Caki2 (cell line): Measurements from ENCODE around the gene LHPP. TPM values are rescaled to one million over a fixed set of nuclear protein-coding genes. Genes with fewer than 3 reads are reported as not detected.
"Not testable (repeated sequence)": the region's sequence is repeated elsewhere in the genome, so short reads cannot be mapped to it uniquely, and the experiment has no call there.

Experiments
- DNase-seq: peaks from one replicate; pipeline ENCODE4 v3.0.0-alpha.2; 2015; ENCODE audit warnings: low read depth
- in situ Hi-C: cut with HindIII; loops from 2 replicates; pipeline ENCODE4 v1.10.0; 2016; ENCODE audit warnings: low sequenced_read_pairs, low pct_unique_long_range_greater_than_20kb, mixed read lengths
- total RNA-seq: library from RNA; depleted of rRNA; stranded (reverse); fragments of >200 nt; shearing (Covaris generic); gene quantifications from 2 replicates; pipeline ENCODE4 v1.2.3, GENCODE V29; 2014; ENCODE audit warnings: low replicate concordance

The LHPP gene
- total RNA-seq, 1 experiment from 2014 or later, result 33.0 TPM

DNA sequence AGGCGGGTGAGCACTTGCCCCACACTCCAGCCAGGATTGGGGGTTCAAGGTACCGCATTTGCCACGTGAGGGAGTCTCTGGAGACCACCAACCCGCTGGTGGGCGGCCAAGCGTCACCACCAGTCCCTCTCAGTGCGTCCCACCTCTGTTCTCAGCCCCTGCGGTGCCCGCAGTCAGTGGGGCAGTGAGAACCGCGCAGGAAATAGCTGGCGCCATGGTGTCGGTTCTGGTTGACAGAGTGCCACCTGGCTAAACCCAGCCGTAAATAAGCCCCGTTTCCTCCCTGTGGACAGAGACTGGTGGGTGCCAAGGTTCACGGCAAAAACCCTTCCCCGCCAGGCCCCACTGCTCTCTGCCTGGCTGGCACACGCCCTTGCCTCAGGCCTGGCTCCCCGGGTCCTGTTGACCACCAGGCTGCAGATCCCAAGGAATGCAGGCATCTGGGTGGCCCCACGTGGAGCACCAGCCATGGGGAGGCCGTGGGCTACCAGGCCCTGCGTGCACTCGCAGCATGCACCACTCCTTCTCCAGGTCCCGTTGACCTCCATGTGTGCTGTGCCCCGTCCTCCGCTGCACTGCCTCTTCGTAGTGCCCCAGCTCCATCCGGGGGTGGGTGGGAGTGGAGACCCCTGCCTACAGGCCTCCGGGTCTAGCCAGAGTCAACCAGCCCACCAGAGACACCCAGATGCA lies 140.0 kb downstream of the LHPP start:
- in situ Hi-C loops, result no loop called here
- no peak for DNase-seq

DNA sequence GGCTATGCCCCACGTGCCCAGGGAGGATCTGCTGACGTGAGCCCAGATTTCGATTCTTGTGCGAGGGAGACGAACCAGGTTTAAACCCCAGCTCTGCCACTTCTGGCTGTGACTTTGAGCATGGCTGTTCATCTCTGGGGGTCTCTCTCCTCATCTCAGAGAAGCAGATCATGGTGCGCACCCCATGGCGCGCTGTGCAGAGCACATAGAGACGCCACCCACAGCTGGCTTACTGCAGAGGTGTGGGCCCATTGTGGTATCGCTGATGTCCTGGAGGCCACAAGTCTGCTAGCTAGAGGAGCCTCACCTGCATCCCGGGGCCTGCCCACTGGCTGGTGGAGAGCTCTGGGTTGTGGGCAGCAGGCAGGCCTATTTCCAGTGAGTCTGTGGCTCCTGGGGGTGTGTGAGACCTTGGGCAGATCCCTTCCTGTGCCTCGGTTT lies 140.5 kb downstream of the LHPP start:
- DNase-seq, result no peak
- in situ Hi-C loops, result no loop called here

DNA sequence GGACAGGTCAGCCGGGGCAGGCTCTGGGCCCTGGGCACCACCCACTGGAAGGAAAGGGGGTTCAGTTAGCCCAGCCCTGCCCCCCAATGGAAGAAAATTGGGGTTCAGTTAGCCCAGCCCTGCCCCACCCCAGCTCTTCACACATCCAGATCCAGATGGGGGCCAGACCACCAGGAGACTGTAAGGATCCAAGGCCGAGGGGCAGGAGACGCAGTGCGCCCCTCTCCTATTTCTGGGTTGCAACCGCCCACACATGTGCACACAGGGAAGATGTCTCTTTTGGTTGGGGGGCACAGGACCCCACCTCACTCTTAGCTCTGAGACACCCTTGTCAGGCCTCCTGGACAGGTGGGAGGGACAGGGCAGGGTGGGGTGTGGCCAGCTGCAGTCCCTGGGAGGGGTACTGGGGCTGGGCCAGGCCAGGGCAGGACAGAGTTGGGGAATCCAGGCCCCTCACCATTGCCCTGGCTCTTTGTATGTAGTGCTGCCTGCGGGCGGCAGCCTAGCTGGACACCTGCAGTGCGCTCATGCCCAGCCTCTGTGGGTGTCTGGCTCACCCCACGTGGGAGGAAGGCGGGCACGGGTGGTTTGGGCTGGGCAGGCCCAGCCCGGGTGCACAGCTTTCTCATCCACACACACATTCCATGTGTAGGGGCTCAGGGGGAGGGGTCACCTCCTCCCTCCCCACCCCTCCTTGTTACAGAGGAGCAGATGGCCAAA lies 141.2 kb downstream of the LHPP start:
- in situ Hi-C loops, result no loop called here
- DNase-seq, result no peak

DNA sequence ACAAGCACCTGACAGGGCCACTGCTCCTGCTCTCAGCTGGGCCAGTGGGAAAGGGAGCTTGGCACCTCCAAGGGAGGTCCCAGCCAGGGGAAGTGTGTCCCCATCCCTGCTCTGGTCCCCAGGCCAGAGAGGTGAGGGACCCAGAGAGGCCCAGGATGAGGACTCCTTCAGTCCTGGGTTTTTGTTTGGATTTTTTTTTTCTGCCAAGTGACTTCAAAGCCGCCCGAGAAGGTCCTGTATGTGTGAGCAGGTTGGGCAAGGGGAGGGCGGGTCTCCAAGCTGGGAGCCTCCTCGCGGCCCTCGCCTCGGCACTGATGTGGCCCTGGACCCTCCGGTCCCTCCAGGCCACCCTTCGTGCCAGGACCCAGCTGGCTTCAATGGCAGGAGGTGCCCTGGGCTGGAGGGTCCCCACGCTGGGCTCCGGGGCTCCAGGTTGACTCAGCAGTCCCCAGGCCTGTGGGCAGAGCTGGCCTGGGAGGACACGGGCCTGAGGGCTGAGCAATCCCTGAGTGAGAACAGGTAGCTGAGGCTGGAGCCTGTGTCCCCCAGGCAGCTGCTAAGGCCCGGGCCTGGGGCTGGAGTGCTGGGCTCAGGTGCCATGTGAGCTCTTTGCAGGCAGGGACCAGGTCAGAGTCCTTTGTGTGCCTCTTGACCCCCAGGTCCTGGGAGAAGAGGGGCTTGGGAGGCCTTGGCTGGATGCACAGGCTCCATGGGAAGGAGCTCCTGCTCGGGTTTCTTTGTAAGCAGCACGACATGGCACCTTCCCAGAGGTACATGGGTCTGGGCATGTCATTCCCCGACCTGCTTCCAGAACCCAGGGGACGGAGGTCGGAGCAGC lies 142.0 kb downstream of the LHPP start:
- DNase-seq, result no peak
- in situ Hi-C loops, result no loop called here

DNA sequence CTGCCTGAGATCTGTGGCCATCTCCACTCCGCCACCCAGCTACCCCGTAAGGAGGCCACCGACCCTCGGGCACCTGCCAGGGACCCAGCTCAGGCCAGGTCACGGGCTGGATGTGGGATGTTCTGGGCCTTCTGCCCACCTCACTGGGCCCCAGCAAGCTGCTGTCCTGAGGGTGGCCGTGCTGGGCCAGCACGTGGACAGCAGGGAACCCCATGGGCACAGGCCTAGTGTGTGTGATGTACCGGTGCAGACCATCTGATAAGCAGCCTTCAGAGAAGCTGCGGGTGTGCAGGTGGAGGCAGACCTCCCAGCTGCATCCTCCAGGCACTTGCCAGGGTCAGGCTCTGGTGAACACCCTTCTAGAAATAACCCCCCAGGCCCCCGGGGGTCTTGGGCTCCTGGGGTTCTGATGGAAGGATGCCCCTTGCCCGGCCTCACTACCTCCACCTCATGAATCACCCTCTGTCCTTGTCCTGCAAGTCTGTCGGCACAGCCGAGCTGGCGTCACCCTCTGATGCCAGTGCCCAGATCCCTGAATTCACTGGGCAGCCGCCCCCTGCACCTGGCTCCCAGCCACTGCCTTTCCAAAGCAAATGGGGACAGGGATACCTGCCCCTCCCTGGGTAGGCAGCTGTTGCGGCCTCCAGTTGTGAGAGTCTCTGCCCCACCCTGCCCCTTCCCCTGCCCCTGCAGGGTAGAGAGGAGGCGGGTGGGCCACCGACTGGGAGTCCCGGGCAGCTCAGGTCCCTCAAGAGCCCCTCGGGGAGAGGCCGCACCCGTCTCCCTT lies 142.8 kb downstream of the LHPP start:
- no peak for DNase-seq
- in situ Hi-C loops, result no loop called here

DNA sequence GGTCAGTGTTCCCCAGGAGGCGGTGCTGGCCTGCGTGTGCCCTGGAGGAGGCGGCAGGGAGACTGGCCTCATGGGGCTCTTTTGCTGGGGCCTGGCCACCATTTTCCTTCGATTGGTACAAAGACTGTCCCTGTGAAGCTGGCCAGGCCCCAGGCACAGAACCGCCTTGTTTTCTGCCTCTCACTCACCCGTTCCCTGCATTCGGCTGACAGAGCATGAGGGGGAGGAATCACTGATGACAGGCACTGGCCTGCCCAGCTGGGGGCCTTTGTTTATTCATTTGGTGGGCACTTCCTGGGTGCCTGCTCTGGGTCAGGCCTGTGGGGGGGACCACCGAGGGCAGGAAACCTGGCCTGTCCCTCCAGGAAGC lies 143.4 kb downstream of the LHPP start:
- DNase-seq, result no peak
- in situ Hi-C loops, result no loop called here

DNA sequence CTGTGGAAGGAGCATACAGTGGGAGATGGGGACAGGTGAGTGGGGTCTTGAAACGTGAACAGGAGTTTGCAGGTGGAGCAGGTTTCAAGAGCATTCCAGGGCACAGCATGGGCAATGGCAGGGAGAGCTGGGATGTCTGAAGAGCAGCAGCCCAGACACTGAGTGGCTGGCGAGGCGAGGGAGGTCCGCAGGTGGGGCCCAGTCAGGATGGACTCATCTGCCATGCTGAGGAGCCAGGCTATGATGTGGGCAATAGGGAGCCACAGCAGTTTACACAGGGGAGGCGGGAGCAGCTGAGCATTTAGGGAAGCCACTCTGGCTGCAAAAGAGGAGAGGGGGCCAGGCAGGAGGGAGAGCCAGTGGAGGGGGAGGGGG lies 143.8 kb downstream of the LHPP start:
- in situ Hi-C loops, result no loop called here

DNA sequence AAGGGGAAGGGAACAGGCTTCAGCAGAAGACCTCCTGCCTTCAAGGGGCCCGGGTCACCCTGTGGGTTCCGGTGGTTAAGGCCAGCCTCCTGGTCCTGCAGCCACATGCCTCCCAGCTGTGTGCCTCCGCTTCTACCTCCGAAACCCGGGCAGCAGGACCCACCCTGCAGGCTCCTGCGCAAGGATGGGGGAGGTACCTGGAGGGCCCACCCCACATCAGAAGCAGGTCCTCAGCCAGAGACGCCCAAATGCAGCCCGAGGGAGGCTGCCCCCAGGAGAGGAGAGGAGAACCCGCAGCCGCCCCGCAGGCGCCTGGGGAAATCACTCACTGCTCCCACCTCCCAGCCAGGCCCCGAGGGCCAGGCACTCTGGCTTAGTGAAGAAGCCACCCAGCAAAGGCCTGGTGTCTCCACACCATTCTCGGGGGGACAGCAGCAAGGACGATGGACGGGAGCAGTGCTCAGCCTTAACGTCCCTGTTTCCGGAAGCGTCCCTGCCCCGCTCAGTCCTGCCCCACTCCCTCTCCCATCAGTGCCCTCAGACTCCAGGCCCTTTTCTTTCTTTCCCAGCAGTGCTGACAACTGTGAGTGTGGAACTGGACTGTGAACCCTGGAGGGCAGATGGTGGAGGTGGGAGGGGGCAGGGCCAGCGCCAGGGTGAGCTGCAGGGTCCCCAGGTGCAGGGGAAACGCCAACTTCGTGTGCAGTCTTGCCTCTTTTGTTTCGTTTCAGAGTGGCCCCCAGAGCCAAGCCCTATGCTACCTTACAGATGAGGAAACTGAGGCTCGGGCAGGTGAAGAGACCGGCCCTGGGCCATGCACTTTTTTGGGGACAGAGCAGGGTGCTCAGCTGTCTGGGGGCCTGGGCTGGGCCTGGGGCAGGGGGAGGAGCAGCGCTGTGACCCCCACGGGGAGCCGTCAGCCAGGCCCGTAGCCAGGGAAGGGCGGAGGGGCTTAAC lies 144.5 kb downstream of the LHPP start:
- in situ Hi-C loops, result no loop called here
- no peak for DNase-seq

More for the DNA sequence above, 143.8 kb downstream of the LHPP start:
- no peak for DNase-seq

DNA sequence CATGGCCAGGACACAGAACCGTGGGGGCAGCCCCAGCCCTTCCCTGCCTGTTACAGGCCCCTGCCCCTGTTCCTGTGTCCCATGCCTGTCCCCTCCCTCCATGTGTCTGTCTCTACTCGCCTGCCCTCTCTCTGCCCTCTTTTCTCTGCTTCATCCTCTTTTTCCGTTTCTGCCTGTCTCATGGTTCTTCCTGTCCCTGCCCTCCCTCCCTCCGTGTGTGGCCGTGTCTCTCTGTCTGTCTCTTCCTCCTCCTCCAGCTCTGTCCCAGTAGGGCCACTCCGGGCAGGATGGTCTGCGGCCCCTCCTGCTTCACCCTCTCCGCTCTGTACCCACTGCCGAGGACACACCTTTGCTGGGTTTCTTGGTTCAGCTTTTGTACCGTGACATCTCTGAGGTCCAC lies 145.2 kb downstream of the LHPP start:
- in situ Hi-C loops, result no loop called here
- no peak for DNase-seq

DNA sequence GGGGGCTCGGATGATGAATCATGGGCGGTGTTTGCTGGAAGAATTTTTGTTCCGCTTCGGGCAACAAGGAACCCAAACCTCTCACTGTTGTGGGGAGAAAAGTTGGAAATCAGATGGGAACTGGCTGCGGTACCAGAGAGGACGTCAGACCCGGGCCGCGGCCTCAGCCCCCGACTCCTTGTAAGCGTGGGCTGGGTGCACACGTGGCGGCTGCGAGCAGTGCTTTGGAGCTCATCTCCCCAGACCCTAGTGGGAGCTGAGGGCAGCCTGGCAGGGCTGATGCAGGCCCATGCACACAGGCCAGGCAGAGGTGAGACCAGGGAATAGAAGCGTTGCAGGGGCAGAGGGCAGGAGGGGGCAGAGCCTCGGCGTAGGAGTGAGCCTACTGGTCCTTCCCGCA lies 146.1 kb downstream of the LHPP start:
- in situ Hi-C loops, result no loop called here
- no peak for DNase-seq

DNA sequence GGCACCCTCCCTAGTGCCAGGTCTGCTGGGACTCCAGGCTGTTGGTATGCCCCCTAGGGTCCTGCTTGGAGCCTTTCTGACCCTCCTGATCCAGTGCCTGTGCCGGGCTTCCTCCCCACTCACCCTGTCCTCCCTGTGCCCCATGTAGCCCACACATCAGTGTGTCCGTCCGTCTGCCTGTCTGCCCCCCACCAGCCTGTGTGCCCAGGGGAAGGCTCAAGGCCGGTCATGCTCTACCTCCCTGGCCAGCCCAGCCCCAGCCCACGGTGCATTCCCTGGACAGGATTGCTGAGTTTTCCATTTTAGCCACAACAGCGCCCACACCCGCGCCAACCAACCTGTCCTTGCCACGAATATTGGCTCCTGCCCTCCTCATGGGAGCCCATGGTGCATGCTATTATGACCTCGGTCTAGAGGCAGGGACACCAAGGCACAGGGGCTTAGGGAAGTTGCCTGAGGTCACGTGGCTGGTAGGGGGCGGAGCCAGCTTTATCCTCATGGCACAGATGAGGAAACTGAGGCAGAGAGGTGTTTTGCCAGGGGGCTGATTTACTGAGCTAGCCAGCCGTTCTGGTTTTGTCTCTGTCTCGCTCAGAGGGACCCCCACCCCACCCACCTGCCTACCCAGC lies 146.6 kb downstream of the LHPP start:
- no peak for DNase-seq
- in situ Hi-C loops, result no loop called here

DNA sequence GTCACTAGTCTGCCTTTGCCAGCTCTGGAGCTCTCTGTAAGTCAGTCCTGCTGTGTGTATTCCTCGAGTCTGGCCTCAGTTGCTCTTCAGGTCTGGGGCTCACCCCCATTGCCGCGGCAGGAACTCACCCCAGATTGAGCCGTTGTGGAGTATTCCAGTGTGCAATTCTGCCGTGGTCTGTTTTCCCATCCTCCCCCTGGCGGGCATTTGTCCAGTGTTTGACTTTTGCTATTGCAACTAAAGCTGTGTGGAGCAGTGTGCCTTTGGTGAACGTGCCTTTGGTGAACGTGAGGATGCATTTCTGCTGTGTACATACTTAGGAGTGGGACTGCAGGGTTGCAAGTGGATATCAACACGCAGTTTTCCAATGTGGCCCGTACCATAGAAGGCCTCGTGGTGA lies 148.1 kb downstream of the LHPP start:
- DNase-seq, result no peak
- in situ Hi-C loops, result no loop called here

DNA sequence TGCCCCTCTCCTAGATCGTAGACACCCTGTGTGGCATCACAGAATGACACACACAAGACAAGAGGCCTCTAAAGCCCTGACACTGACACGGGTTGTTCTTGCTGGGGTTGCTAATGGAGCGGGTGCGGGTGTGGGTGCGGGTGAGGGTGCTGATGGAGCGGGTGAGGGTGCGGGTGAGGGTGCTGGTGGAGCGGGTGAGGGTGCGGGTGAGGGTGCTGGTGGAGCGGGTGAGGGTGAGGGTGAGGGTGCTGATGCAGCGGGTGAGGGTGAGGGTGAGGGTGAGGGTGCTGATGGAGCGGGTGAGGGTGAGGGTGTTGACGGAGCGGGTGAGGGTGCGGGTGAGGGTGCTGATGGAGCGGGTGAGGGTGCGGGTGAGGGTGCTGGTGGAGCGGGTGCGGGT lies 148.6 kb downstream of the LHPP start:
- DNase-seq, in situ Hi-C loops: not testable (repeated sequence)

DNA sequence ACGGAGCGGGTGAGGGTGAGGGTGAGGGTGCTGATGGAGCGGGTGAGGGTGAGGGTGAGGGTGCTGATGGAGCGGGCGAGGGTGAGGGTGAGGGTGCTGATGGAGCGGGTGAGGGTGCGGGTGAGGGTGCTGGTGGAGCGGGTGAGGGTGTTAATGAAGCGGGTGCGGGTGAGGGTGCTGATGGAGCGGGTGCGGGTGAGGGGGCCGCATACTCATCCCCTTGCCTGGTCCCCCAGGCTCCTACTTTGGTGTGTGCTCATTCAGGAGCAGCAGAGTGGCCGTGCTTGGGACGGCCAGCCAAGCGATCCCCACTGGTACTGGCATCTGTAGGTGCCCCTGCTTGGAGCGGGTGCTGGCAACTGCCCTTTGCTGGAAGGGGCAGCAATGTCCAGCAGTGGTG lies 149.2 kb downstream of the LHPP start:
- in situ Hi-C loops, DNase-seq: not testable (repeated sequence)

DNA sequence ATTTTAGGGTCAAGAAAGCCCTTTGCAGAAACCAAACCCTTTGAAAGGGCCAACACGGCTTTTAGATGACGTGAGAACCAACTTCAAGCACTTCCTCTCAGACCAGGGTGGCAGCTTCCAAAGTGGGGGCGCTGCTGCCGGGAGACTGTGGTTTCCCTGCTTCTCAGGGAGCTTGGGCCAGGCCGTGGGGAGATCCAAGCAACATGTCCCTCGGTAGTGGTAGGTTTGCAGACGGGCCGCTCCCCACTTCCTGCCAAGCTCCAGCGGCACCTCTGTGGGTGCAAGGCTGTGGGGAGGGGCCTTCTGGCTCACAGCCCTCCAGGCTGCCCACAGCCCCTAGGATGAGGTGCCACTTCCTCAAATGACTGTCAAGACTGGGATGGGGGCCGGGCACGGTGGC lies 150.1 kb downstream of the LHPP start:
- in situ Hi-C loops, result no loop called here

DNA sequence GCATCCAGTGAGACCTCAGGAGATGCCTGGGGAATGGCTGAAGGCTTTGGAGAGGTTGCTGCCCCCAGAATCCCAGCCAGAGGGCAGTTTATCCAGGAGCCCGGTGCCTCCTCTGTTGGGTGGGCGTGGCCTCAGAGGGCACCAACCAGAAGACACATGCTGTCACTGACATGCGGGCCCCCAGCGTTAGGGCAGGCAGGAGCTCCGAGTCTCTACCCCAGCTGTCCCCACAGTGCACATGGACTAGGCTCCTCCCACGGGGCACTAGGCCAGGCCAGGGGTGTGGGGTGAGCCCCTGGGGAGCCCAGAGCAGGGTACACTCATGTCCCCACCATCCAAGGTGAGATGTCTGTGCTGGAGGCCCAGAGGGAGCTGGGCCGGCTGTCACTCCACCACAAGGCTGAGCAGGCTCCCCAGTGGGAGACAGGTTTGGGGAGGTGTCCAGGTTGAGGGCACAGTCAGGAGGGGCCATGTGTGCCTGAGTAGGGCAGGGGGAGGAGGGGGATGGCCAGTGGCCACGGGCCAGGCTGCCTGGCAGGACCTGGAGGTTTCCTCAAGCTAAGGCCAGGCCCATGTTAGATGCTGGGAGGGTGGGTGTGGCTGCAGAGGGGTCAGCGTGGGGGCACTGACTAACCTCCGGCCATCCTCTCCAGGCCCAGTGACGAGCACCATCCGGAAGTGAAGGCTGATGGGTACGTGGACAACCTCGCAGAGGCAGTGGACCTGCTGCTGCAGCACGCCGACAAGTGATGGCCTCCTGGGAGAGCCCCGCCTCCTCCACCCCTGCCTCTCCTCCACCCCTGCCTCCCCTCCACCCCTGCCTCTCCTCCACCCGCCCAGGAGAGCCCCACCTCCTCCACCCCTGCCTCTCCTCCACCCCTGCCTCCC lies 151.2 kb downstream of the LHPP start:
- DNase-seq, result no peak
- in situ Hi-C loops, result no loop called here

More for the DNA sequence above, 150.1 kb downstream of the LHPP start:
- DNase-seq, result no peak
